ENCODE results near the gene GRIK3. TPM values are rescaled to one million over a fixed set of nuclear protein-coding genes. Genes with fewer than 3 reads are reported as not detected.

Gene GRIK3
- total RNA-seq, 2 donors from 2014 or later, result 0.30 to 0.55 TPM

GRCh38 chr1:36964830-36965229 lies 69.5 kb downstream of the GRIK3 start:
- Histone ChIP-seq H3K4me1 (no peaks in the 10 kb centered on the region), H3K9me3 (no peaks in the 10 kb centered on the region), H3K4me3 (no peak overlapping the region), H3K27me3 (no peaks in the 10 kb centered on the region), H3K27ac (no peak overlapping the region), H3K36me3 (no peaks in the 10 kb centered on the region)
- no peak for DNase-seq (ENCODE audit: low spot score)
- no peak for TF ChIP-seq CTCF (IDR thresholded peaks at IDR 0.05)

GRCh38 chr1:36963006-36963405 lies 71.3 kb downstream of the GRIK3 start:
- H3K27me3 ChIP-seq, result no peaks in the 10 kb centered on the region
- DNase-seq (ENCODE audit: low spot score), result no peak
- no peak for TF ChIP-seq CTCF (IDR thresholded peaks at IDR 0.05)
- no peaks in the 10 kb centered on the region for H3K9me3 ChIP-seq
- H3K4me1 ChIP-seq, result no peaks in the 10 kb centered on the region
- H3K27ac ChIP-seq, result no peak overlapping the region
- H3K36me3 ChIP-seq, result no peaks in the 10 kb centered on the region
- H3K4me3 ChIP-seq, result no peak overlapping the region

GRCh38 chr1:36961062-36961615 lies 73.2 kb downstream of the GRIK3 start:
- Histone ChIP-seq H3K27ac (no peak overlapping the region), H3K4me3 (no peak overlapping the region), H3K36me3 (no peaks in the 10 kb centered on the region), H3K4me1 (no peaks in the 10 kb centered on the region), H3K9me3 (no peaks in the 10 kb centered on the region), H3K27me3 (no peaks in the 10 kb centered on the region)
- DNase-seq (ENCODE audit: low spot score), result no peak
- no peak for TF ChIP-seq CTCF (IDR thresholded peaks at IDR 0.05)

DNA sequence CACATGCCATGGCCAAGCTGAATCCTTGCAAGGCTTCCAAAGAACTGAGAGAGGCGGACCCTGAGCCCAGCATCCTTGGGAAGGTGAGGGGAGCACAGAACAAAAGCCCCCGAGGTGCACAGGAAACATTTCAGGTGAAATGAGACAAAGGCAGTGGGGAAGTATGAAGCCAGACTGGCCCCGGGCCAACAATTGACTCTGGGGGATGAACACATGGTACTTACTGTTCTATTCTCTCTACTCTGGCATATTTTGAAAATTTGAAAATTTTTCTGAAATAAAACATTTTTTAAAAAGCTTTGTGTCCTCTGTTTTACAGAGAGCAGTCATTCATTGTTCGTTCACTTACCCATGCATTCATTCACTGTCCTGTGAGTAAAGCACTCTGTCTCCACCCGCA lies 77.7 kb downstream of the GRIK3 start:
- Histone ChIP-seq H3K27me3 (no peaks in the 10 kb centered on the region), H3K27ac (no peak overlapping the region), H3K9me3 (no peaks in the 10 kb centered on the region), H3K36me3 (no peaks in the 10 kb centered on the region), H3K4me1 (no peaks in the 10 kb centered on the region), H3K4me3 (no peak overlapping the region)
- no peak for DNase-seq (ENCODE audit: low spot score)
- no peak for TF ChIP-seq CTCF (IDR thresholded peaks at IDR 0.05)

DNA sequence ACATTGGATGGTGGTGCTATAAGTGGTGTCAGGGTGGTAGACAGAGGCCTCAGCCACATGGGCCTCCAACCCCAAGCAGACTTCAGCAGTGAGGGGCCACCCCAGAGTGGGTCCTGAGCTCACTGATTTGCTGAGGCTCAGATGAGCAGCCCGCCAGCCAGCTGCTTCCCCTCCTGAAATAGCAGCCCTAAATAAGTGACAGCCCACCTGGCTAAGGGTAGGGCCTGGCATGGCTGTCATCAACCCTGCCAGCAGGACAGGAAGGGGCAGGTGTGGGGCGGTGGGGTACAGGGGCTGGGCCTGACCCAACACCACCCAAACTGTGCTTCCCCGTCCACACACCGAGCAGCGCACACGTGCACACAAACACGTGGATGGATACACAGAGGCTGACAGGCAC lies 79.3 kb downstream of the GRIK3 start:
- no peak for TF ChIP-seq CTCF (IDR thresholded peaks at IDR 0.05)
- H3K27me3 ChIP-seq, result no peaks in the 10 kb centered on the region

DNA sequence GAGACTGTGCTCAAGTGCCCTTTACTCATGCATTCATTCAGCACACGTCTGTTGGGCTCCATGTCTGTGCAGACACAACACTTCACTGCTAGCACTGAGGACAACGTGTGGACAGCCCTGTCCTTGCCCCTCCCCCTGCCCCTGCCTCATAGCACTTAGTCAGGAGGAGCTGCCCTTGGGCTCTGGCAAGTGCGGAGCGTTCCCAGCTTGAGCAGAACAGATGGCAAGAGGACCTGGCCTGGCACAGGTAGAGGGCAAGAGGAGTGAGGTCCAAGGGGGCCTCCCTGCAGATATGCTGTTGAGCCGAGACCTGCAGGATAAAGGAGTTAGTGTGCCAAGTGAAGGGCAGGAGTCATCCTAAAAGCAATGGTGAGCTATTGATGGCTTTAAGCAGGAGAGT lies 81.3 kb downstream of the GRIK3 start:
- Histone ChIP-seq H3K4me1 (no peaks in the 10 kb centered on the region), H3K27ac (no peak overlapping the region), H3K27me3 (no peaks in the 10 kb centered on the region), H3K36me3 (no peaks in the 10 kb centered on the region), H3K4me3 (no peak overlapping the region), H3K9me3 (no peaks in the 10 kb centered on the region)
- no peak for TF ChIP-seq CTCF (IDR thresholded peaks at IDR 0.05)
- DNase-seq (ENCODE audit: low spot score), result no peak

More for the DNA sequence above, 79.3 kb downstream of the GRIK3 start:
- DNase-seq (ENCODE audit: low spot score), result no peak
- H3K27ac ChIP-seq, result no peak overlapping the region
- H3K4me1 ChIP-seq, result no peaks in the 10 kb centered on the region
- no peaks in the 10 kb centered on the region for H3K9me3 ChIP-seq
- H3K4me3 ChIP-seq, result no peak overlapping the region
- H3K36me3 ChIP-seq, result no peaks in the 10 kb centered on the region
